ENCODE measurements around the gene RBM12. TPM values are rescaled to one million over a fixed set of nuclear protein-coding genes. Genes with fewer than 3 reads are reported as not detected.

Gene RBM12
- total RNA-seq, 3 donors from 2014 or later, result 68.3 to 72.5 (median 70.6) TPM

- Histone ChIP-seq H3K9me3 (no peaks in the 10 kb centered on the region), H3K36me3 (ENCODE audit: low read depth) (peaks cover 8% of the 10 kb centered on the region), H3K4me3 (peak within 1 kb of the TSS; percentile 93), H3K4me1 (ENCODE audit: low read depth) (peaks cover 19% of the 10 kb centered on the region)
- intact Hi-C loops (cut with DNase I, micrococcal nuclease), result no loop called here
- ATAC-seq (peak; percentile 95), DNase-seq (peak; percentile 89 to 91 (median 90))
- TF ChIP-seq, protein P1, sequence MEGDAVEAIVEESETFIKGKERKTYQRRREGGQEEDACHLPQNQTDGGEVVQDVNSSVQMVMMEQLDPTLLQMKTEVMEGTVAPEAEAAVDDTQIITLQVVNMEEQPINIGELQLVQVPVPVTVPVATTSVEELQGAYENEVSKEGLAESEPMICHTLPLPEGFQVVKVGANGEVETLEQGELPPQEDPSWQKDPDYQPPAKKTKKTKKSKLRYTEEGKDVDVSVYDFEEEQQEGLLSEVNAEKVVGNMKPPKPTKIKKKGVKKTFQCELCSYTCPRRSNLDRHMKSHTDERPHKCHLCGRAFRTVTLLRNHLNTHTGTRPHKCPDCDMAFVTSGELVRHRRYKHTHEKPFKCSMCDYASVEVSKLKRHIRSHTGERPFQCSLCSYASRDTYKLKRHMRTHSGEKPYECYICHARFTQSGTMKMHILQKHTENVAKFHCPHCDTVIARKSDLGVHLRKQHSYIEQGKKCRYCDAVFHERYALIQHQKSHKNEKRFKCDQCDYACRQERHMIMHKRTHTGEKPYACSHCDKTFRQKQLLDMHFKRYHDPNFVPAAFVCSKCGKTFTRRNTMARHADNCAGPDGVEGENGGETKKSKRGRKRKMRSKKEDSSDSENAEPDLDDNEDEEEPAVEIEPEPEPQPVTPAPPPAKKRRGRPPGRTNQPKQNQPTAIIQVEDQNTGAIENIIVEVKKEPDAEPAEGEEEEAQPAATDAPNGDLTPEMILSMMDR (IDR thresholded peaks at IDR 0.05), result peak; percentile 16
Measured at GRCh38 chr20:35699127-35699956, 34.6 kb upstream of the RBM12 start, which contains the start of the genes NFS1 and ROMO1. Gene NFS1, minus strand, starts transcription at chr20:35699352. Its CDS starts 64 bp downstream, at chr20:35699288. Gene ROMO1, plus strand, starts transcription at chr20:35699405. Its CDS starts 228 bp downstream, at chr20:35699633.

DNA sequence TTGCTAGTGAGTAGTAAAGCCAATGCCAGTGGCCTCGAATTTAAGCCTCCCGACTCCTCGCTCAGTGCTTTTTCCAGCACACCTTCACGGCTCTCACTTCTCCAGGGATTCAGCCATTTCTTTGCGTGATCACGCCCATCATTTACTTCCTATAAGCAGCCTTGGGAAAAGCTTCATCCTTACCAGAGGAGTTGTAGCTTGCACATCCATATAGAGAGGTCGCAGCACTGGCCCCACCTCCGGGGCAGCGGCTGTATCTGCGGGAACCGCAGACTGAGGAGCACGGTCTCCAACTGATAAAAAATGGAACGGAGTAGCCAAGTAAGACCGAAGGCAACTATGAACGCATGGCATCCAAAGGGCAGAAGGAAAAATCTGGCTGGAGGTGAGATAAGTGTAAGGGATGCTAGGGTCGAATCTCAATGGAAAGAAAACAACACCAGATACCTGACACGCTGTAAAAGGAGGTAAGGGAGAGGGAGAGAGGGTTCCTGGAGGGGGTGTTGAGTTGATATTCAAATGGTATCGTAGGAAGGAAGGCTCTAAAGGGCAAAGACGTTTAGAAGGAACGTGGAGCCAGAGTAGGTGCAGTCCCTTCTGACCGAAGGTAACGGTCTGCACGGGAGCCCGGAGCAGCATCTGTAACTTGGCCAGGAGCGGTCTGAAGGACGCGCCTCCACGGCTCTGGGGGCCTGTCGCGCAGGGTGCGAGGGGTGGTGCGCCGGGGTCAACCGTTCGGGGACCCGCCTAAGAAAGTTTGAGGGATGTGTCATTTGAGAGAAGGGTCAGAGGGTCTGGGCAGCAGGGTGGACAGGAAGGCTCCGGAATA lies 33.8 kb upstream of the RBM12 start:
- H3K9me3 ChIP-seq, result no peaks in the 10 kb centered on the region
- peak overlapping the region; percentile 93 for H3K4me3 ChIP-seq
- H3K4me1 ChIP-seq (ENCODE audit: low read depth), result peaks cover 19% of the 10 kb centered on the region
- intact Hi-C loops (cut with DNase I, micrococcal nuclease), result no loop called here
- H3K36me3 ChIP-seq (ENCODE audit: low read depth), result no peaks in the 10 kb centered on the region
- DNase-seq (no peak), ATAC-seq (peak; percentile 50)
- TF ChIP-seq, protein P1 (IDR thresholded peaks at IDR 0.05), result no peak

DNA sequence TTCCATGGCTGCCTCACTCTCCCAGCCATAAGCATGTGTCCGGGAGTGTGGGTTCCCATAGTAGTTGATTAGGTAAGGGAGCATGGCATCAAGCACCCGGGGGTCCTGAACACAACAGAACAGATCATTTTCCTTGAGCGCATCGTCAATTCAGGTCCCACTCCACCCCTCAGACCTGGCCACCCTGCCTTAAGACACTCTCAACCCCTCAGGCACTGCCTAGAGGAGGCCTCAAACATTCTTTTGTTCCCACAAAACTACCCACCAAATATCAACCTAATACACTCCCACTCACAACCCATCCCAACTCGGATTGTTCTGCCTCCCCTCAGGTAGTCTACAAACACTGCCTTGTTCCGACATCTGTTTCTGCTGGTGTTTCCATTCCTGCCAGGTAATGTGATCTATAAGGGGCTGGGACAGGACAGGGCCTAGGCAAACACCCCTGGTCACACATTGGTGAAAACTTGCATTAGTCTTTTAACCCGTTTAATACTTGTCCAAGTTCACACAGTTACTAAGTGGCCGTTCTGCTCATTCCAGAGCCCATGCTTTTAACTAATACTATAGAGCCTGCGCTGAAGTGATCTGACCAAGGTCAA lies 33.1 kb upstream of the RBM12 start:
- TF ChIP-seq, protein P1 (IDR thresholded peaks at IDR 0.05), result no peak
- DNase-seq, result no peak
- H3K4me3 ChIP-seq, result no peak overlapping the region
- H3K9me3 ChIP-seq, result no peaks in the 10 kb centered on the region
- no peak for ATAC-seq
- H3K4me1 ChIP-seq (ENCODE audit: low read depth), result peaks cover 19% of the 10 kb centered on the region
- intact Hi-C loops (cut with DNase I, micrococcal nuclease), result no loop called here
- H3K36me3 ChIP-seq (ENCODE audit: low read depth), result no peaks in the 10 kb centered on the region

DNA sequence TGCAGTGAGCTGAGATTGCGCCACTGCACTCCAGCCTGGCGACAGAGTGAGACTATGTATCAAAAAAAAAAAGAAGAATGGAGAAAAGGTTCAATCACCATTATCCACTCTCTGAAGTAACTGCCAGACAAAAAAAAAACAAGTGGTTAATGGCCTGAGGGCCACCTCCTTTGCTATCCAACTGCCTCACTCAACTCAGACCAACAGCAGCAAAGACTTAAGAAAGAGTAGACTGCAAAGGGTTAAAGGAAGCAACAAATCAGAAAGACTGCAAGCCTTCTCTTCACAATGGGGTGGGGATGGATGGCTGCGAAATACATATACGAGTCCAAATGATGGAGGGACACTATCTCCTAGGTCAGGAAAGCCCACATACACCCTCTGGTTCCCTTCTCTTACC lies 31.3 kb upstream of the RBM12 start:
- Histone ChIP-seq H3K4me1 (ENCODE audit: low read depth) (peaks cover 18% of the 10 kb centered on the region), H3K36me3 (ENCODE audit: low read depth) (no peaks in the 10 kb centered on the region), H3K4me3 (no peak overlapping the region), H3K9me3 (no peaks in the 10 kb centered on the region)
- no peak for DNase-seq
- intact Hi-C loops (cut with DNase I, micrococcal nuclease), result no loop called here
- ATAC-seq, result no peak
- TF ChIP-seq, protein P1 (IDR thresholded peaks at IDR 0.05), result no peak

DNA sequence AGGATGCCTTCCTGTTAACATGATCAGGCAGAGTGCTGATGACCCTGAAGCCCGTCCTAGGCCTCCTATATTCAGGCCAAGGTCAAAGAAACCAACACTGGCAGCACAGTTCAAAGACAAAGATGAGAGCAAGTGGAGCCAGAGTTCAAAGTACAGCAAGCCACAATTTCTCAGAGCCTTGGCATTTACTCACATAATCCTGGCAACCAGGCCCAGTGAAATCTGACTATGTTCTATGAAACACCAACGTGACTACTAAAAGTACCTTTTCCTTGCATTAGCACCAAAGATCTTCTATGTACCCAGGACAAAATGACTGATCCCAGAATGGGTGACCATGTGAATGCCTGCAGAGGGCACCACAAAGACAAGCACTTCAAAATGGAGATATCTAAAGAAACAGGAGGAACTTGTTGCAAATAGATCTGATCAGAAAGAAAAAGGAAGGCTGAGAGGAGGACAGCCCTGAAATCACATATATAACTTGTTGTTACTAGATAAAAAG lies 30.6 kb upstream of the RBM12 start:
- intact Hi-C loops (cut with DNase I, micrococcal nuclease), result no loop called here
- TF ChIP-seq, protein P1 (IDR thresholded peaks at IDR 0.05), result no peak
- ATAC-seq, result no peak
- Histone ChIP-seq H3K9me3 (no peaks in the 10 kb centered on the region), H3K36me3 (ENCODE audit: low read depth) (no peaks in the 10 kb centered on the region), H3K4me1 (ENCODE audit: low read depth) (peaks cover 11% of the 10 kb centered on the region), H3K4me3 (no peak overlapping the region)
- DNase-seq, result no peak

Measured in mucosa of descending colon (tissue), 3 donors.